ENCODE measurements around the gene P3R3URF. TPM values are rescaled to one million over a fixed set of nuclear protein-coding genes. Genes with fewer than 3 reads are reported as not detected.

P3R3URF gene
- polyA plus RNA-seq, 1 experiment = not detected

DNA sequence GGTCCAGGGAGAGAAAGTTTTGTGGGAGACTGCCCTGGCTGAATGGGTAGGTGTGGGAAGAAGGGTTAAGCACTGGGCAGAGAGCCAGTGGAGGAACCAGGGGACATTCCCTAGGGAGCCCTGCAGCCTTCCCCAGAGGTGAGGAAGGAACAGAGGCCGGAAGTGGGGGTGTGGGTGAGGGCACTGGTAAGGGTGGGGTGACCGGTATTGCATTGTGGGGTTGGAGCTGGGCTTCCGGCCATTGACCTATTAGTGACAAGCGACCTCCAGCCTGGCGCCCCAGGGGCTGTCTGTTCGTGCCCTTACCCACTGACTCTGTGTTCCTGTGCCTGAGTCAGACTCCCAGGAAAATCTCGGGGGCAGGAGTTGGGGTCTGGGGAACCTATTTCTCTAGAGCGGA lies 4.9 kb downstream of the P3R3URF start:
- no peak for DNase-seq (ENCODE audit: low read depth, low spot score)
- Histone ChIP-seq H3K27ac (ENCODE audit: low read depth, low read length) (no peak overlapping the region), H3K9me3 (ENCODE audit: control insufficient read depth, insufficient read depth, low read length) (no peaks in the 10 kb centered on the region; the same call in 1 of the 2 replicates), H3K27me3 (ENCODE audit: control insufficient read depth, insufficient read depth, low read length) (peaks cover 27% of the 10 kb centered on the region), H3K4me3 (ENCODE audit: low read depth, low read length) (no peak overlapping the region)
- ChIA-PET POLR2A (no interaction called here), CTCF (interaction anchor here (2.5 kb wide), 1 partner anchor 135 kb away, joined by 11 read pairs; no protein-coding TSS in a partner anchor)
- no peak for TF ChIP-seq CTCF (IDR thresholded peaks at IDR 0.05; ENCODE audit: low read depth, low read length)

- TF ChIP-seq CTCF (IDR thresholded peaks at IDR 0.05; ENCODE audit: low read depth, low read length) = no peak
- POLR2A ChIA-PET = no interaction called here
- Histone ChIP-seq H3K27ac (ENCODE audit: low read depth, low read length) (no peak overlapping the region), H3K4me3 (ENCODE audit: low read depth, low read length) (no peak overlapping the region), H3K9me3 (ENCODE audit: control insufficient read depth, insufficient read depth, low read length) (no peaks in the 10 kb centered on the region), H3K27me3 (ENCODE audit: control insufficient read depth, insufficient read depth, low read length) (peaks cover 30% of the 10 kb centered on the region)
- CTCF ChIA-PET = no interaction called here
- DNase-seq (ENCODE audit: low read depth, low spot score) = no peak
Observed at GRCh38 chr1:46169811-46170454, 6.4 kb downstream of the P3R3URF start.

DNA sequence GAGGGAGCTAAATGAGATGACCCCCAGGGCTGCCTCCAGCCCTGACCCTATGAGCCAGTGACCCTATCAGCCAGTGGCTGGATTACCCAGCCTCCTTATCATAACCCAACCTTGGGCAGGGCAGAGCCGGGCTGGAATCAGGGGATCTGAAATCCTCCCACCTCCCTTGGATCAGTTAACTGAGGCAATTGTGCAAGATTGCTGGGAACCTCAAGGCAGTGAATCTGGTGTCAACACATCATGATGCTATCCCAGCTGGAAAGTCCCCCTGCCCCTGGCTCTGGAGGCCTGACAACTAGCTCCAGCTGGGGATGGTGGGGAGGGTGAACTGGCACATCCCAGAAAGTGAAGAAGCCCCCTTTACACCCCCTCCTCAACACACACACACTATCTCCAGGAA lies 7.8 kb downstream of the P3R3URF start:
- no peak overlapping the region for H3K27ac ChIP-seq (ENCODE audit: low read depth, low read length)
- no peak for DNase-seq (ENCODE audit: low read depth, low spot score)
- POLR2A ChIA-PET = interaction anchor here (1.4 kb wide), 1 partner anchor 36 kb away, joined by 3 read pairs; the partner anchor contains the start of gene PIK3R3
- TF ChIP-seq CTCF (IDR thresholded peaks at IDR 0.05; ENCODE audit: low read depth, low read length) = no peak
- no peaks in the 10 kb centered on the region for H3K9me3 ChIP-seq (ENCODE audit: control insufficient read depth, insufficient read depth, low read length)
- CTCF ChIA-PET = interaction anchor here (0.8 to 2.3 kb wide), 2 partner anchors 15 to 131 kb away, joined by 3 to 8 read pairs; no protein-coding TSS in a partner anchor
- no peak overlapping the region for H3K4me3 ChIP-seq (ENCODE audit: low read depth, low read length)
- peaks cover 38% of the 10 kb centered on the region for H3K27me3 ChIP-seq (ENCODE audit: control insufficient read depth, insufficient read depth, low read length)

DNA sequence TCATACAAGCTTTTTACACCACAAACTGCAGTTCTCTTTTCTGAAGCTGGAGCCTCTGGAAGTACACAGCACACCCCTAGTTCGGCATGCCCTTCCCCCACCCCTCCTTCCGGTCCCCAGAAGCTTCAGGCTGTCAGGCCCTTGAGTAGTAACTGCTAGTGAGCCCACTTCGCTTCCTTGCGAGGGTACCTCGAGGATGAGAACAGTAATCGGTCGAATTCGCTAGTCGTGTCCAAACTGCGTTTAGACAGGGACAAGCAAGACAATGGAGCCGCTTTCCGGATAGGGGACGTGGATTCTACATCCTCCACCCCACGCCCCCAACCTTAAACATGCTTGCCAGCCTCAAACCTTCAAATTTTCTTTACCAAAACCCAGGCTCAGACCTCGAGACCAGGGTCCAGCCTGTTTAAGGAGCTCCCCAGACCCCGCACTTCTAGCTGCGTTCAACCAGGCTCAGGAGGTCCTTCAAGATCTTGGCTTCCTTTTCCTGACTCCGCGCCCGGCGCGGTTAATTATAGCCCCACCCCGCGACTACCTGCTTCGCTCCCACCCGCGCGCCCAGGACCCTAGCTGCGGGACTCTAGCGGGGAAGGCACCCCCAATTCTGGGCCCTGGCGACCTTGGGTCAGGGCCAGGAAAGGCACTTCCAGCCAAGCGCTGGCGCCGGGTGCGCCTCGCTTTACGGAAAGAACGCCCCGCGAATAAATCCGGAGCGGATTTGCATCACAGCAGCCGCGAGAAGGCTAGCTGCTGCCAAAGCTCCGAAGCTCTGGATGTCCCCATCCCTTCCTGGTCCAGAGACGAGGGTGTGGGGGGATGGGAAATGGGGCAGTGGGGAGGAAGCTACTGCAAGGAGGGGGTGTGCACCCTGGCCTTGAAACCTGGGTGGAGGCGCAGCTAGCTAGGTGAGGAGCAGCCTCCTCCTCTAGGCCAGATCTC lies 9.5 kb downstream of the P3R3URF start:
- CTCF ChIA-PET = interaction anchor here (0.5 to 2.3 kb wide), 2 partner anchors 129 to 285 kb away, joined by 8 read pairs; no protein-coding TSS in a partner anchor
- Histone ChIP-seq H3K9me3 (ENCODE audit: control insufficient read depth, insufficient read depth, low read length) (no peaks in the 10 kb centered on the region), H3K4me3 (ENCODE audit: low read depth, low read length) (peak overlapping the region; percentile 52), H3K27me3 (ENCODE audit: control insufficient read depth, insufficient read depth, low read length) (peaks cover 38% of the 10 kb centered on the region), H3K27ac (ENCODE audit: low read depth, low read length) (no peak overlapping the region)
- POLR2A ChIA-PET = interaction anchor here (0.7 kb wide), 1 partner anchor 35 kb away, joined by 4 read pairs; the partner anchor contains the start of gene PIK3R3
- DNase-seq (ENCODE audit: low read depth, low spot score) = no peak
- TF ChIP-seq CTCF (IDR thresholded peaks at IDR 0.05; ENCODE audit: low read depth, low read length) = no peak
